ENCODE measurements around the gene ACAD9.
"Not testable (repeated sequence)": the region's sequence is repeated elsewhere in the genome, so short reads cannot be mapped to it uniquely, and the experiment has no call there.

ACAD9 gene

GRCh38 chr3:128923576-128923975 lies 44.2 kb downstream of the ACAD9 start:
- H3K4ac ChIP-seq (ENCODE audit: low read depth in 1 of 2, low read length in 2 of 2), result no peak overlapping the region
- H2BK12ac ChIP-seq (ENCODE audit: low read length in 2 of 2), result no peak overlapping the region
- H2BK5ac ChIP-seq (ENCODE audit: low read depth, low read length, poor library complexity, severe bottlenecking), result no peak overlapping the region
- no peak overlapping the region for H2AFZ ChIP-seq (ENCODE audit: low read depth, low read length)
- H3K9me3 ChIP-seq (ENCODE audit: control insufficient read depth, low read length), result peaks cover 70% of the 10 kb centered on the region
- H3K79me1 ChIP-seq (replicated peaks; ENCODE audit: low read length, poor library complexity, severe bottlenecking), result no peaks in the 10 kb centered on the region
- no peak overlapping the region for H4K91ac ChIP-seq (ENCODE audit: low read length)
- no peak overlapping the region for H3K23ac ChIP-seq (ENCODE audit: low read length in 2 of 2)
- H3K9ac ChIP-seq (ENCODE audit: low read length), result no peak overlapping the region
- H2BK15ac ChIP-seq (ENCODE audit: low read depth, poor library complexity, severe bottlenecking), result no peak overlapping the region
- H3K14ac ChIP-seq (ENCODE audit: low read length in 2 of 2), result no peak overlapping the region
- no peak overlapping the region for H3K4me3 ChIP-seq (ENCODE audit: insufficient read depth in 1 of 2, low read depth in 1 of 2, low read length in 2 of 2)
- no peak overlapping the region for H2AK5ac ChIP-seq (ENCODE audit: low read length, severe bottlenecking)
- no peaks in the 10 kb centered on the region for H3K4me1 ChIP-seq (ENCODE audit: control insufficient read depth, insufficient read depth, low read depth, low read length)
- no peak overlapping the region for H3K18ac ChIP-seq (ENCODE audit: low read depth in 1 of 2, low read length in 2 of 2)
- DNase-seq, result no peak
- no peak overlapping the region for H3K4me2 ChIP-seq (ENCODE audit: low read length, poor library complexity, severe bottlenecking)
- H3K27me3 ChIP-seq (ENCODE audit: control insufficient read depth in 1 of 2, insufficient read depth in 1 of 2, low read length in 2 of 2), result no peaks in the 10 kb centered on the region
- no peak overlapping the region for H3K27ac ChIP-seq (ENCODE audit: low read length, poor library complexity, severe bottlenecking)
- peaks cover 0 to 10% of the 10 kb centered on the region in 2 experiments for H3K36me3 ChIP-seq (ENCODE audit: control insufficient read depth in 1 of 2, insufficient read depth in 2 of 2, low read depth in 1 of 2, low read length in 2 of 2)
- H2BK120ac ChIP-seq (ENCODE audit: low read depth, low read length), result no peak overlapping the region
- 93% methylated on average over 1 of the region's 2 CpGs for WGBS
- no peak overlapping the region for H4K8ac ChIP-seq (ENCODE audit: low read length)

GRCh38 chr3:128923986-128924385 lies 44.6 kb downstream of the ACAD9 start:
- not testable (repeated sequence) for H4K91ac ChIP-seq (ENCODE audit: low read length); H3K36me3 ChIP-seq (ENCODE audit: control insufficient read depth in 1 of 2, insufficient read depth in 2 of 2, low read depth in 1 of 2, low read length in 2 of 2); H3K9ac ChIP-seq (ENCODE audit: low read length); H4K8ac ChIP-seq (ENCODE audit: low read length); H3K4me2 ChIP-seq (ENCODE audit: low read length, poor library complexity, severe bottlenecking); H3K79me1 ChIP-seq (replicated peaks; ENCODE audit: low read length, poor library complexity, severe bottlenecking); H3K27ac ChIP-seq (ENCODE audit: low read length, poor library complexity, severe bottlenecking); H3K23ac ChIP-seq (ENCODE audit: low read length in 2 of 2); H3K27me3 ChIP-seq (ENCODE audit: control insufficient read depth in 1 of 2, insufficient read depth in 1 of 2, low read length in 2 of 2); H2AFZ ChIP-seq (ENCODE audit: low read depth, low read length); H2BK12ac ChIP-seq (ENCODE audit: low read length in 2 of 2); H2BK15ac ChIP-seq (ENCODE audit: low read depth, poor library complexity, severe bottlenecking); H3K14ac ChIP-seq (ENCODE audit: low read length in 2 of 2); H3K4me1 ChIP-seq (ENCODE audit: control insufficient read depth, insufficient read depth, low read depth, low read length); H3K18ac ChIP-seq (ENCODE audit: low read depth in 1 of 2, low read length in 2 of 2); H2BK120ac ChIP-seq (ENCODE audit: low read depth, low read length); H2BK5ac ChIP-seq (ENCODE audit: low read depth, low read length, poor library complexity, severe bottlenecking); H3K4me3 ChIP-seq (ENCODE audit: insufficient read depth in 1 of 2, low read depth in 1 of 2, low read length in 2 of 2); H2AK5ac ChIP-seq (ENCODE audit: low read length, severe bottlenecking); H3K4ac ChIP-seq (ENCODE audit: low read depth in 1 of 2, low read length in 2 of 2); DNase-seq
- WGBS, result 84% methylated on average over 5 of the region's 6 CpGs
- H3K9me3 ChIP-seq (ENCODE audit: control insufficient read depth, low read length), result peaks cover 68% of the 10 kb centered on the region

DNA sequence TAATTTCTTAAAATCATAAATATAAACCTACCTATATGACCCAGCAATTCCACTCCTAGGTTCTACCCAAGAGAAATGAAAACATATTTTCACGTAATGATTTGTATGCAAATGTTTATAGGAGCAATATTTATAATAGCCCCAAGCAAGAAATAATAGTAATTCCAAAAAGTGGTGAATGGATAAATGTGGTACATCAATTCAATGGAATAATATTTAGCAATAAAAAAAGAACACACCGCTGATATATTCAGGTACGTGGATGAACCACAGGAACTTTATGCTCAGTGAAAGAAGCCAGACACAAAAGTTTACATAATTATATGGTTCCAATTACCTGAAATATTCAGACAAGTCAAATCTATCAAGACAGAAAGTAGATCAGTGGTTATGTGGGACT lies 49.9 kb downstream of the ACAD9 start:
- Histone ChIP-seq H3K4me2 (ENCODE audit: low read length, poor library complexity, severe bottlenecking) (no peak overlapping the region), H2AK5ac (ENCODE audit: low read length, severe bottlenecking) (no peak overlapping the region), H3K23ac (ENCODE audit: low read length in 2 of 2) (no peak overlapping the region), H3K36me3 (ENCODE audit: control insufficient read depth in 1 of 2, insufficient read depth in 2 of 2, low read depth in 1 of 2, low read length in 2 of 2) (no peaks in the 10 kb centered on the region), H3K4me1 (ENCODE audit: control insufficient read depth, insufficient read depth, low read depth, low read length) (no peaks in the 10 kb centered on the region), H2BK12ac (ENCODE audit: low read length in 2 of 2) (no peak overlapping the region), H3K9ac (ENCODE audit: low read length) (no peak overlapping the region), H3K18ac (ENCODE audit: low read depth in 1 of 2, low read length in 2 of 2) (no peak overlapping the region), H3K4me3 (ENCODE audit: insufficient read depth in 1 of 2, low read depth in 1 of 2, low read length in 2 of 2) (no peak overlapping the region), H3K79me1 (replicated peaks; ENCODE audit: low read length, poor library complexity, severe bottlenecking) (no peaks in the 10 kb centered on the region), H3K14ac (ENCODE audit: low read length in 2 of 2) (no peak overlapping the region), H2BK120ac (ENCODE audit: low read depth, low read length) (no peak overlapping the region), H4K8ac (ENCODE audit: low read length) (no peak overlapping the region), H3K27me3 (ENCODE audit: control insufficient read depth in 1 of 2, insufficient read depth in 1 of 2, low read length in 2 of 2) (peaks cover 20 to 24% of the 10 kb centered on the region in 2 experiments), H2BK5ac (ENCODE audit: low read depth, low read length, poor library complexity, severe bottlenecking) (no peak overlapping the region), H4K91ac (ENCODE audit: low read length) (no peak overlapping the region), H3K9me3 (ENCODE audit: control insufficient read depth, low read length) (peaks cover 29% of the 10 kb centered on the region), H3K4ac (ENCODE audit: low read depth in 1 of 2, low read length in 2 of 2) (no peak overlapping the region), H2AFZ (ENCODE audit: low read depth, low read length) (no peak overlapping the region), H3K27ac (ENCODE audit: low read length, poor library complexity, severe bottlenecking) (no peak overlapping the region), H2BK15ac (ENCODE audit: low read depth, poor library complexity, severe bottlenecking) (no peak overlapping the region)
- 100% methylated on average over 2 of the region's 3 CpGs for WGBS
- DNase-seq, result no peak

GRCh38 chr3:128931046-128931445 lies 51.6 kb downstream of the ACAD9 start:
- Histone ChIP-seq H2AFZ (ENCODE audit: low read depth, low read length) (no peak overlapping the region), H3K23ac (ENCODE audit: low read length in 2 of 2) (no peak overlapping the region), H3K4me1 (ENCODE audit: control insufficient read depth, insufficient read depth, low read depth, low read length) (no peaks in the 10 kb centered on the region), H4K91ac (ENCODE audit: low read length) (no peak overlapping the region), H3K9ac (ENCODE audit: low read length) (no peak overlapping the region), H2BK120ac (ENCODE audit: low read depth, low read length) (no peak overlapping the region), H3K27ac (ENCODE audit: low read length, poor library complexity, severe bottlenecking) (no peak overlapping the region), H2BK12ac (ENCODE audit: low read length in 2 of 2) (no peak overlapping the region), H3K14ac (ENCODE audit: low read length in 2 of 2) (no peak overlapping the region), H3K27me3 (ENCODE audit: control insufficient read depth in 1 of 2, insufficient read depth in 1 of 2, low read length in 2 of 2) (peaks cover 22 to 34% of the 10 kb centered on the region in 2 experiments), H4K8ac (ENCODE audit: low read length) (no peak overlapping the region), H3K79me1 (replicated peaks; ENCODE audit: low read length, poor library complexity, severe bottlenecking) (no peaks in the 10 kb centered on the region), H3K4me2 (ENCODE audit: low read length, poor library complexity, severe bottlenecking) (no peak overlapping the region), H3K4ac (ENCODE audit: low read depth in 1 of 2, low read length in 2 of 2) (no peak overlapping the region), H3K36me3 (ENCODE audit: control insufficient read depth in 1 of 2, insufficient read depth in 2 of 2, low read depth in 1 of 2, low read length in 2 of 2) (no peaks in the 10 kb centered on the region), H2AK5ac (ENCODE audit: low read length, severe bottlenecking) (no peak overlapping the region), H3K9me3 (ENCODE audit: control insufficient read depth, low read length) (peaks cover 12% of the 10 kb centered on the region), H3K4me3 (ENCODE audit: insufficient read depth in 1 of 2, low read depth in 1 of 2, low read length in 2 of 2) (no peak overlapping the region), H3K18ac (ENCODE audit: low read depth in 1 of 2, low read length in 2 of 2) (no peak overlapping the region), H2BK5ac (ENCODE audit: low read depth, low read length, poor library complexity, severe bottlenecking) (no peak overlapping the region), H2BK15ac (ENCODE audit: low read depth, poor library complexity, severe bottlenecking) (no peak overlapping the region)
- 89% methylated on average over 8 of the region's 10 CpGs for WGBS
- DNase-seq, result no peak
